SJCRH30 (cell line): ENCODE data around the gene RNASE13. TPM values are rescaled to one million over a fixed set of nuclear protein-coding genes. Genes with fewer than 3 reads are reported as not detected.

Source experiments
- DNase-seq, 2 experiments: peaks; one replicate each; pipeline ENCODE4 v3.0.0-alpha.2; 2015 to 2020
- H3K27ac ChIP-seq: fragments of 250-450 bp; sonication (Bioruptor Pico); 2 replicates; pipeline ENCODE4 v1.5.1; 2020; ENCODE audit warnings: mild to moderate bottlenecking, moderate library complexity
- H3K27me3 ChIP-seq: fragments of 250-450 bp; sonication (Bioruptor Pico); 2 replicates; pipeline ENCODE4 v1.5.1; 2020; ENCODE audit warnings: mild to moderate bottlenecking, moderate library complexity
- H3K36me3 ChIP-seq: fragments of 250-450 bp; sonication (Bioruptor Pico); 2 replicates; pipeline ENCODE4 v1.5.1; 2020; ENCODE audit warnings: mild to moderate bottlenecking, moderate library complexity
- H3K4me1 ChIP-seq: fragments of 250-450 bp; sonication (Bioruptor Pico); 2 replicates; pipeline ENCODE4 v1.5.1; 2020; ENCODE audit warnings: mild to moderate bottlenecking, moderate library complexity
- H3K4me3 ChIP-seq: fragments of 250-450 bp; sonication (Bioruptor Pico); 2 replicates; pipeline ENCODE4 v1.5.1; 2020; ENCODE audit warnings: mild to moderate bottlenecking, moderate library complexity
- H3K9me3 ChIP-seq: fragments of 250-450 bp; sonication (Bioruptor Pico); replicated peaks from 2 replicates; pipeline ENCODE4 v1.5.1; 2020; ENCODE audit warnings: mild to moderate bottlenecking, moderate library complexity
- total RNA-seq: library from RNA; depleted of rRNA; stranded (reverse); fragments of >200 nt; shearing (Covaris generic); gene quantifications from 2 replicates; pipeline ENCODE4 v1.2.3, GENCODE V29; 2014

RNASE13 gene
- total RNA-seq, 1 experiment from 2014 or later, result not detected

- peak in 1 of 2 experiments; percentile 18 for DNase-seq
- no peaks in the 10 kb centered on the region for H3K9me3 ChIP-seq
- no peaks in the 10 kb centered on the region for H3K4me1 ChIP-seq
- H3K36me3 ChIP-seq, result no peaks in the 10 kb centered on the region
- no peak overlapping the region for H3K27ac ChIP-seq
- peaks cover 20% of the 10 kb centered on the region for H3K27me3 ChIP-seq
- peak overlapping the region; percentile 66 for H3K4me3 ChIP-seq
Observed at GRCh38 chr14:21025371-21026273, 9.0 kb downstream of the RNASE13 start.

DNA sequence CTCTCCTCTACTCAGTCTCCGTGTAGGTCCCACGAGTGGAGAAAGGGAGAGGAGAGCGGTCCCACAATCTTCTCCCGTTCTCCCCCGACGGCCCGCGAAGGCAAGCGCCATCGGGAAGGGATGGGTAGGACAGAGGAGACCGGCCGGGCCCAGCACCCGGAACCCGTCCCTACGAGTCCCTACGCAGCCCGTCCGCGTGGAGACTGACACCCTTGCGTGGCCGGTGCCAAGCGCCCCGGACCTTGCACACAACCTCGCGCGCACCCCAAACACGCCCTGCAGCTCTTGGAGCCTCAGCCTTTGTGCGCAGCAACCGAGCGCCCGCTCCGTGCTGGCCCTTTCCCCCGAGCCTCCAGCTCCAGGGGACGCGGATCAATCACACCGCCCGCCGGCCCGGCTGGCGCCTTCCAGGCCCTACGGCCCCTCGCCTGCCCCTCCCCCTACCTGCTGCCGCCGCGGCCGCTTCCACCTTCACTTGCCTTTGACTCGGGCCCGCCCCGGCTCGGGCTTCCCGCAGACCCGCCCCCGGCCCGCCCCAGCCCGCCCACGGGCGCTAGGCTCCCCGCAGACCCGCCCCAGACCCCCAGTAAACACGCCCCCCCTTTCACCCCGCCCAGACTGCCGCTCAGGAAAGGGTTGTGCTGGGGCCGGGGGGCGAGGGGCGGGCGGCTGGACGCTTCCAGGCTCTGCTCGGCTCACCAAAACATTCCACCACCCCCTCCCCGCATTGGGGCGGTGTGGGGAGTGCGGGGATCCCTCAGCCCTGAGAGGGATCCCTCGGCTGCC is 9.8 kb downstream of the RNASE13 start, which contains the start of gene NDRG2:
Gene NDRG2, minus strand, starts transcription at position 477 of the 786 bp plus-strand sequence. CDS start 1,746 bp downstream, outside the sequence.
- Histone ChIP-seq H3K4me1 (no peaks in the 10 kb centered on the region), H3K27ac (no peak within 1 kb of the TSS), H3K9me3 (no peaks in the 10 kb centered on the region), H3K4me3 (peak within 1 kb of the TSS; percentile 66), H3K27me3 (peaks cover 20% of the 10 kb centered on the region), H3K36me3 (no peaks in the 10 kb centered on the region)
- DNase-seq, result peak; percentile 54 to 65

- H3K9me3 ChIP-seq, result no peaks in the 10 kb centered on the region
- H3K36me3 ChIP-seq, result no peaks in the 10 kb centered on the region
- no peak for DNase-seq
- H3K4me3 ChIP-seq, result peak overlapping the region; percentile 66
- no peaks in the 10 kb centered on the region for H3K4me1 ChIP-seq
- peaks cover 20% of the 10 kb centered on the region for H3K27me3 ChIP-seq
- no peak overlapping the region for H3K27ac ChIP-seq
Observed at GRCh38 chr14:21023817-21024584, 10.6 kb downstream of the RNASE13 start.

DNA sequence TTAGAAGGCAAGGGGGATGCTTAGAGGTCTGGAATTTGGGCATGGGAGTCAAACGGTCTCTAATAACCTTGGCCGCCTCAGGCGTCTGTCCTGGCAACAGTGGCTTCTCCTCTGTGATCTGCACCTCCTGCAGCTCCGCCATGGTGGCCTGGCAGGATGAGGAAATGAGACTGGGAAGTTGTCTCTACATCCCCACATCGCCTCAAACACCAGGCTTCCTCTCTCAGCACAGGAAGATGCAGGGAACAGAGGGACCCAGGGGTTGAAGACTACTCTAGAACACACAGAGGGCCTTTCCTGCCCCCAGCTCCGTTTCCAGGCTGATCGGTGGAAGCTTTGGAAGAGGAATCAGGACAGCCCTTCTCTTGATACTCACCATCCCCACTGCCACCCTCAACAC is 11.4 kb downstream of the RNASE13 start:
- DNase-seq, result no peak
- H3K4me3 ChIP-seq, result no peak overlapping the region
- peaks cover 20% of the 10 kb centered on the region for H3K27me3 ChIP-seq
- H3K9me3 ChIP-seq, result no peaks in the 10 kb centered on the region
- H3K27ac ChIP-seq, result no peak overlapping the region
- H3K36me3 ChIP-seq, result no peaks in the 10 kb centered on the region
- no peaks in the 10 kb centered on the region for H3K4me1 ChIP-seq

- Histone ChIP-seq H3K27me3 (peaks cover 20% of the 10 kb centered on the region), H3K9me3 (no peaks in the 10 kb centered on the region), H3K4me1 (no peaks in the 10 kb centered on the region), H3K36me3 (no peaks in the 10 kb centered on the region), H3K27ac (no peak overlapping the region), H3K4me3 (no peak overlapping the region)
- no peak for DNase-seq
Observed at GRCh38 chr14:21022686-21023085, 11.9 kb downstream of the RNASE13 start.

- no peak for DNase-seq
- H3K36me3 ChIP-seq, result no peaks in the 10 kb centered on the region
- peaks cover 20% of the 10 kb centered on the region for H3K27me3 ChIP-seq
Observed at GRCh38 chr14:21020977-21021545, 13.5 kb downstream of the RNASE13 start.

GRCh38 chr14:21019366-21019765 is 15.2 kb downstream of the RNASE13 start:
- Histone ChIP-seq H3K27me3 (peaks cover 13% of the 10 kb centered on the region; the same call in 1 of the 2 replicates), H3K36me3 (no peaks in the 10 kb centered on the region), H3K4me3 (no peak overlapping the region), H3K9me3 (no peaks in the 10 kb centered on the region), H3K4me1 (peaks cover 3% of the 10 kb centered on the region; the same call in 1 of the 2 replicates), H3K27ac (no peak overlapping the region)
- no peak for DNase-seq

More at GRCh38 chr14:21020977-21021545, 13.5 kb downstream of the RNASE13 start:
- Histone ChIP-seq H3K4me1 (no peaks in the 10 kb centered on the region), H3K27ac (no peak overlapping the region), H3K4me3 (no peak overlapping the region), H3K9me3 (no peaks in the 10 kb centered on the region)

DNA sequence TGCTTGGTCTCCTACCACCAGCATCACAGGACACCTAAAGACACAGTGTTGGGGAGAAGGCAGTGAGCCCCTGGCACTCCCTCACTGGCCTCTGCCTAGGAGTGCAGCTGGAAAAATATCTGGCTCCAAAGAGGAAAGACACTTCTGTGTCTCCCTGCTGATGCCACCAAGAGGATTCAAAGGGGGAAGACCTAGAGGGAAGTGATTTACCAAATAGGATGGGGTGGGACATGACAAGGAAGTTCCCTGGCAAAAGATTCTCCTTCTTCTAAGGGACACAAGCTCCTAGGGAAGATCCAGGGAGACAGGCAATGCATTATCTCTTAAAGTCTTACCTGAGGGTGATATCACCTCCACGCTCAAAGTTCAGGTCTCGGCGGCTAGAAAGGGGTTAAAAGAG is 15.8 kb downstream of the RNASE13 start:
- H3K27ac ChIP-seq, result no peak overlapping the region
- peaks cover 8% of the 10 kb centered on the region; the same call in 1 of the 2 replicates for H3K27me3 ChIP-seq
- peaks cover 3% of the 10 kb centered on the region; the same call in 1 of the 2 replicates for H3K4me1 ChIP-seq
- H3K9me3 ChIP-seq, result no peaks in the 10 kb centered on the region
- no peak for DNase-seq
- no peak overlapping the region for H3K4me3 ChIP-seq
- H3K36me3 ChIP-seq, result no peaks in the 10 kb centered on the region

DNA sequence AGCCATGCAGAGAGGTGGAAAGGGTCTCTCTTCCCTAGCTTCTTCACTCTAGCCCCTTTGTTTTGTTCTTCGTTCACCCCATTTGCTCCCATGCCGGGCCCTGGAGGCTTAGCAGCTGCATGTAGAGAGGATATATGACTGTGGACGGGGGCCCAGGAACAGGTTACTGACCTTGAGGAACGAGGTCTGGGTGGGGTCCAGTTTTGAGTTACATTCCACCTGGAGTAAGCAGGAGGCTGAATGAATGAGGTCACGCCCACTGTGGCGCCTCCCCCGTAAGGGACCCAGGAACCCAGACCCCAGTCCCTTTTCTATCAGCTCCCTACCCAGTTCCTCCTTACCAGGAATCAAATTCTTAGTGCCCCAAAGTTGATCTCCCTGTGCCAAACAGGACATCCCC is 16.3 kb downstream of the RNASE13 start:
- H3K36me3 ChIP-seq, result no peaks in the 10 kb centered on the region
- no peaks in the 10 kb centered on the region for H3K9me3 ChIP-seq
- no peak overlapping the region for H3K27ac ChIP-seq
- no peak overlapping the region for H3K4me3 ChIP-seq
- H3K4me1 ChIP-seq, result peaks cover 3% of the 10 kb centered on the region; the same call in 1 of the 2 replicates
- DNase-seq, result no peak
- peaks cover 4% of the 10 kb centered on the region; the same call in 1 of the 2 replicates for H3K27me3 ChIP-seq

GRCh38 chr14:21017528-21018245 is 16.9 kb downstream of the RNASE13 start:
- Histone ChIP-seq H3K36me3 (no peaks in the 10 kb centered on the region), H3K9me3 (no peaks in the 10 kb centered on the region), H3K4me3 (no peak overlapping the region), H3K27me3 (no peaks in the 10 kb centered on the region; the same call in 1 of the 2 replicates), H3K4me1 (peaks cover 3% of the 10 kb centered on the region; the same call in 1 of the 2 replicates), H3K27ac (no peak overlapping the region)
- DNase-seq, result no peak

GRCh38 chr14:21016413-21017190 is 18.0 kb downstream of the RNASE13 start:
- H3K36me3 ChIP-seq, result no peaks in the 10 kb centered on the region
- no peak overlapping the region for H3K27ac ChIP-seq
- H3K4me3 ChIP-seq, result no peak overlapping the region
- no peaks in the 10 kb centered on the region; the same call in 1 of the 2 replicates for H3K27me3 ChIP-seq
- no peak for DNase-seq
- H3K9me3 ChIP-seq, result no peaks in the 10 kb centered on the region
- peaks cover 3% of the 10 kb centered on the region; the same call in 1 of the 2 replicates for H3K4me1 ChIP-seq

GRCh38 chr14:21015312-21015711 is 19.3 kb downstream of the RNASE13 start:
- H3K4me1 ChIP-seq, result peaks cover 3% of the 10 kb centered on the region; the same call in 1 of the 2 replicates
- no peak overlapping the region for H3K27ac ChIP-seq
- H3K4me3 ChIP-seq, result no peak overlapping the region
- no peaks in the 10 kb centered on the region for H3K36me3 ChIP-seq
- H3K9me3 ChIP-seq, result no peaks in the 10 kb centered on the region
- DNase-seq, result no peak
- no peaks in the 10 kb centered on the region; the same call in 1 of the 2 replicates for H3K27me3 ChIP-seq

DNA sequence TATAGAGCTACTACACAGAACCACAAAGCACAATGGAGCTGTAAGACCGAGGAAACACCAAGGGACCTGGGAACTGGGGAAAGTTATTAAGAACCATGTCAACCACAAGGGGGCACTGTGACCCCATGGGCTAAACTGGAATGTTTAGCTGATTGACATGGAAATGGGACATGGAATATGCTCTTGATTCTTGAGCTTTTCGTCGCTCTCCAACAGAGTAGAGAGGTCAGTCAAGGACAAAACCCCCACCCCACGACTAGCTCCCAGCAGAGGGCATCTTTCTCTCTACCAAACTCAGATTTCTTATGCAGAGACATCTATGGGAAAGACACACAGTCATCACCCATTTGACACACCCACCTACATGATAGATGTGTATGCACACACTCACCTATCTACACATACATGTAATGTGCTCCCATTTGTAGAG is 19.8 kb downstream of the RNASE13 start:
- no peaks in the 10 kb centered on the region for H3K9me3 ChIP-seq
- H3K36me3 ChIP-seq, result no peaks in the 10 kb centered on the region
- no peak overlapping the region for H3K27ac ChIP-seq
- peaks cover 3% of the 10 kb centered on the region; the same call in 1 of the 2 replicates for H3K4me1 ChIP-seq
- no peak overlapping the region for H3K4me3 ChIP-seq
- H3K27me3 ChIP-seq, result no peaks in the 10 kb centered on the region; the same call in 1 of the 2 replicates
- DNase-seq, result peak; percentile 71 to 93
